HUES48 (cell line): ENCODE data around the gene PLEKHA7.

Source experiments
- H3K27ac ChIP-seq: one replicate; pipeline ENCODE4 v1.7.0; 2013; ENCODE audit warnings: low read depth, low read length, inconsistent platforms
- H3K27me3 ChIP-seq: 2 replicates; pipeline ENCODE4 v1.6.1; 2013; ENCODE audit warnings: mild to moderate bottlenecking, low read length; ENCODE audit not compliant: control insufficient read depth, insufficient read depth
- H3K36me3 ChIP-seq: 2 replicates; pipeline ENCODE4 v1.6.1; 2013; ENCODE audit warnings: low read length; ENCODE audit not compliant: control insufficient read depth, insufficient read depth
- H3K4me1 ChIP-seq: 2 replicates; pipeline ENCODE4 v1.6.1; 2013; ENCODE audit warnings: mild to moderate bottlenecking, low read length; ENCODE audit not compliant: control insufficient read depth, insufficient read depth
- H3K4me3 ChIP-seq: 2 replicates; pipeline ENCODE4 v1.5.1; 2013; ENCODE audit warnings: mild to moderate bottlenecking, low read depth, low read length
- H3K9ac ChIP-seq: 2 replicates; pipeline ENCODE4 v1.6.1; 2013; ENCODE audit warnings: mild to moderate bottlenecking, low read depth, low read length, moderate library complexity
- H3K9me3 ChIP-seq: 2 replicates; pipeline ENCODE4 v1.6.1; 2013; ENCODE audit warnings: low read length; ENCODE audit not compliant: control insufficient read depth, insufficient read depth

Gene PLEKHA7

GRCh38 chr11:16767957-16768356 lies 246.3 kb downstream of the PLEKHA7 start:
- H3K4me1 ChIP-seq, result no peaks in the 10 kb centered on the region
- H3K36me3 ChIP-seq, result no peaks in the 10 kb centered on the region
- no peaks in the 10 kb centered on the region for H3K9me3 ChIP-seq
- no peak overlapping the region for H3K9ac ChIP-seq
- no peaks in the 10 kb centered on the region for H3K27me3 ChIP-seq
- no peak overlapping the region for H3K27ac ChIP-seq
- H3K4me3 ChIP-seq, result no peak overlapping the region

GRCh38 chr11:16767137-16767536 lies 247.1 kb downstream of the PLEKHA7 start:
- Histone ChIP-seq H3K9ac (no peak overlapping the region), H3K36me3 (no peaks in the 10 kb centered on the region), H3K27me3 (no peaks in the 10 kb centered on the region), H3K4me1 (no peaks in the 10 kb centered on the region), H3K9me3 (no peaks in the 10 kb centered on the region), H3K27ac (no peak overlapping the region), H3K4me3 (no peak overlapping the region)

GRCh38 chr11:16764888-16765287 lies 249.3 kb downstream of the PLEKHA7 start:
- H3K27ac ChIP-seq, result no peak overlapping the region
- H3K9me3 ChIP-seq, result no peaks in the 10 kb centered on the region
- H3K4me3 ChIP-seq, result no peak overlapping the region
- H3K36me3 ChIP-seq, result no peaks in the 10 kb centered on the region
- no peaks in the 10 kb centered on the region for H3K27me3 ChIP-seq
- no peak overlapping the region for H3K9ac ChIP-seq
- H3K4me1 ChIP-seq, result no peaks in the 10 kb centered on the region

- no peak overlapping the region for H3K4me3 ChIP-seq
- no peak overlapping the region for H3K27ac ChIP-seq
- no peaks in the 10 kb centered on the region for H3K36me3 ChIP-seq
- no peak overlapping the region for H3K9ac ChIP-seq
- no peaks in the 10 kb centered on the region for H3K4me1 ChIP-seq
- no peaks in the 10 kb centered on the region for H3K27me3 ChIP-seq
- H3K9me3 ChIP-seq, result no peaks in the 10 kb centered on the region
Measured at GRCh38 chr11:16763746-16764145, 250.5 kb downstream of the PLEKHA7 start.

GRCh38 chr11:16759857-16760508 lies 254.2 kb downstream of the PLEKHA7 start:
- Histone ChIP-seq H3K27ac (no peak overlapping the region), H3K27me3 (no peaks in the 10 kb centered on the region), H3K9ac (no peak overlapping the region), H3K9me3 (no peaks in the 10 kb centered on the region), H3K4me3 (no peak overlapping the region), H3K36me3 (peaks cover 28% of the 10 kb centered on the region), H3K4me1 (no peaks in the 10 kb centered on the region)

GRCh38 chr11:16758382-16759024 lies 255.7 kb downstream of the PLEKHA7 start:
- peaks cover 42% of the 10 kb centered on the region for H3K36me3 ChIP-seq

GRCh38 chr11:16750417-16750816 lies 263.8 kb downstream of the PLEKHA7 start:
- H3K9me3 ChIP-seq, result no peaks in the 10 kb centered on the region
- H3K4me1 ChIP-seq, result no peaks in the 10 kb centered on the region; the same call in 1 of the 2 replicates
- H3K4me3 ChIP-seq, result no peak overlapping the region
- H3K27ac ChIP-seq, result no peak overlapping the region
- no peaks in the 10 kb centered on the region for H3K27me3 ChIP-seq
- peaks cover 98% of the 10 kb centered on the region for H3K36me3 ChIP-seq
- no peak overlapping the region for H3K9ac ChIP-seq

More at GRCh38 chr11:16758382-16759024, 255.7 kb downstream of the PLEKHA7 start:
- Histone ChIP-seq H3K4me1 (no peaks in the 10 kb centered on the region), H3K27ac (no peak overlapping the region), H3K27me3 (no peaks in the 10 kb centered on the region), H3K9ac (no peak overlapping the region), H3K9me3 (no peaks in the 10 kb centered on the region), H3K4me3 (no peak overlapping the region)

GRCh38 chr11:16749666-16750065 lies 264.5 kb downstream of the PLEKHA7 start:
- Histone ChIP-seq H3K27ac (no peak overlapping the region), H3K4me3 (no peak overlapping the region), H3K36me3 (peaks cover 98% of the 10 kb centered on the region), H3K9me3 (no peaks in the 10 kb centered on the region), H3K27me3 (no peaks in the 10 kb centered on the region), H3K4me1 (peaks cover 3% of the 10 kb centered on the region), H3K9ac (no peak overlapping the region)

- H3K4me3 ChIP-seq, result no peak overlapping the region
- H3K4me1 ChIP-seq, result peaks cover 8% of the 10 kb centered on the region
- H3K27ac ChIP-seq, result no peak overlapping the region
- H3K9me3 ChIP-seq, result no peaks in the 10 kb centered on the region
- H3K9ac ChIP-seq, result no peak overlapping the region
- no peaks in the 10 kb centered on the region for H3K27me3 ChIP-seq
- H3K36me3 ChIP-seq, result peaks cover 98% of the 10 kb centered on the region
Measured at GRCh38 chr11:16749092-16749491, 265.1 kb downstream of the PLEKHA7 start.

- peaks cover 10% of the 10 kb centered on the region for H3K4me1 ChIP-seq
- H3K9me3 ChIP-seq, result no peaks in the 10 kb centered on the region
- H3K4me3 ChIP-seq, result no peak overlapping the region
- no peaks in the 10 kb centered on the region for H3K27me3 ChIP-seq
- H3K36me3 ChIP-seq, result peaks cover 85% of the 10 kb centered on the region
- no peak overlapping the region for H3K9ac ChIP-seq
- no peak overlapping the region for H3K27ac ChIP-seq
Measured at GRCh38 chr11:16745950-16746605, 268.1 kb downstream of the PLEKHA7 start.

- peaks cover 67% of the 10 kb centered on the region for H3K36me3 ChIP-seq
- H3K4me1 ChIP-seq, result peaks cover 18% of the 10 kb centered on the region
- H3K27ac ChIP-seq, result no peak overlapping the region
- H3K9me3 ChIP-seq, result no peaks in the 10 kb centered on the region
- H3K27me3 ChIP-seq, result no peaks in the 10 kb centered on the region
- no peak overlapping the region for H3K4me3 ChIP-seq
- no peak overlapping the region for H3K9ac ChIP-seq
Measured at GRCh38 chr11:16744128-16744725, 270.0 kb downstream of the PLEKHA7 start.
